Panc1 (cell line): ENCODE measurements around the gene KCNA5.

Source experiments
- CTCF ChIP-seq: fragments of 450-650 bp; IDR thresholded peaks from 2 replicates; pipeline ENCODE4 v1.5.1; 2017; ENCODE audit warnings: mild to moderate bottlenecking
- POLR2AphosphoS5 ChIP-seq: IDR thresholded peaks from 2 replicates; pipeline ENCODE4 v1.6.1; 2012; ENCODE audit warnings: mild to moderate bottlenecking, low read depth, low read length, moderate library complexity
- REST ChIP-seq, 2 experiments: IDR thresholded peaks; 2 replicates each; pipeline ENCODE4 v1.6.1; 2011 to 2012; ENCODE audit warnings: low read depth in 2 of 2, control low read depth in 1 of 2, low read length in 1 of 2, mild to moderate bottlenecking in 1 of 2, moderate library complexity in 1 of 2; ENCODE audit not compliant: insufficient read depth in 1 of 2
- TCF7L2 ChIP-seq: IDR thresholded peaks from 2 replicates; pipeline ENCODE4 v1.6.1; 2011; ENCODE audit warnings: mild to moderate bottlenecking, low read depth, low read length, inconsistent platforms

DNA sequence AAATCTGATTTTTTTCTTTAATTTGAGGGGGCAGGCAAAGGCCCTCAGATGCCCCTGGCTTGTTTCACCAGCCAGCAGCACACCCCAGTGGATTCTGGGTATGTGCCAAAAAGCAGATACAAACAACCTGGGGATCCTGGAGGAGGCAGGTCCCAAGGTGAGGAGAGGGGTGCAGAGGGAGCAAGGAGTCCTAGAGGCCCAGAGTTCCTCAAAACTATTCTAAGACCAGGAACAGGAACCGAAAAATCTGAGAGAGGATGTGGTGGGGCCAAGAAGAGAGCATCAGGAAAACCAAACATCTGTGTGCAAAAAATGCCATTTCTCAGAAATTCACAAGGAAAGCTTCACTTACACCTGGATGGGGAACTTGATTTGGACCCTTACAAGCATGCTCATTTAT, 8.2 kb downstream of the KCNA5 start:
- TF ChIP-seq CTCF (no peak), REST (IDR thresholded peaks at IDR 0.05; ENCODE audit: insufficient read depth in 1 of 2, low read depth in 2 of 2, low read length in 1 of 2) (no peak), POLR2AphosphoS5 (no peak), TCF7L2 (no peak)
